Hematopoietic multipotent progenitor cell treated with erythropoietin and hydrocortisone succinate and interleukin-3 and kit ligand, for 15 days (in vitro differentiated cells): ENCODE results near the gene ELMO1.
A peak's percentile ranks its signal among the peaks of the same experiment; 100 is the strongest.

ENCODE experiments used
- DNase-seq: peaks from one replicate; pipeline ENCODE4 v3.0.0-alpha.2; 2015; ENCODE audit warnings: low spot score

Gene ELMO1

GRCh38 chr7:37310327-37311080 is 138.2 kb downstream of the ELMO1 start:
- DNase-seq: no peak

GRCh38 chr7:37309493-37309892 is 139.2 kb downstream of the ELMO1 start:
- no peak for DNase-seq

- DNase-seq: no peak
Observed at GRCh38 chr7:37304921-37305320, 143.7 kb downstream of the ELMO1 start.

- DNase-seq: no peak
Observed at GRCh38 chr7:37297546-37297945, 151.1 kb downstream of the ELMO1 start.

GRCh38 chr7:37295401-37295800 is 153.3 kb downstream of the ELMO1 start:
- DNase-seq: no peak

GRCh38 chr7:37290731-37291130 is 157.9 kb downstream of the ELMO1 start:
- DNase-seq: no peak

GRCh38 chr7:37289781-37290180 is 158.9 kb downstream of the ELMO1 start:
- no peak for DNase-seq

- no peak for DNase-seq
Observed at GRCh38 chr7:37289367-37289766, 159.3 kb downstream of the ELMO1 start.

- DNase-seq: no peak
Observed at GRCh38 chr7:37287131-37287855, 161.4 kb downstream of the ELMO1 start.

- DNase-seq: no peak
Observed at GRCh38 chr7:37286454-37286832, 162.2 kb downstream of the ELMO1 start.

- DNase-seq: no peak
Observed at GRCh38 chr7:37285706-37286453, 162.8 kb downstream of the ELMO1 start.

- peak; percentile 24 for DNase-seq
Observed at GRCh38 chr7:37284805-37285231, 163.8 kb downstream of the ELMO1 start.

- DNase-seq: no peak
Observed at GRCh38 chr7:37284285-37284684, 164.4 kb downstream of the ELMO1 start.

- no peak for DNase-seq
Observed at GRCh38 chr7:37283716-37284115, 164.9 kb downstream of the ELMO1 start.

- DNase-seq: no peak
Observed at GRCh38 chr7:37282927-37283326, 165.7 kb downstream of the ELMO1 start.

GRCh38 chr7:37282093-37282444 is 166.6 kb downstream of the ELMO1 start:
- DNase-seq: no peak

- no peak for DNase-seq
Observed at GRCh38 chr7:37281368-37282092, 167.1 kb downstream of the ELMO1 start.

- no peak for DNase-seq
Observed at GRCh38 chr7:37277513-37277912, 171.2 kb downstream of the ELMO1 start.

GRCh38 chr7:37275078-37275710 is 173.5 kb downstream of the ELMO1 start:
- DNase-seq: no peak

GRCh38 chr7:37273891-37274290 is 174.8 kb downstream of the ELMO1 start:
- no peak for DNase-seq

GRCh38 chr7:37269711-37270508 is 178.8 kb downstream of the ELMO1 start:
- DNase-seq: no peak
